GM19372 (cell line): ENCODE results near the gene GANC.

Experiments
- ATAC-seq: cut with Tn5 transposase; IDR thresholded peaks from one replicate; pipeline ENCODE4 v1.9.1; 2021; ENCODE audit warnings: mild to moderate bottlenecking, low read depth, moderate library complexity; ENCODE audit not compliant: unreplicated experiment

Gene GANC

GRCh38 chr15:42338500-42338899 lies 65.5 kb downstream of the GANC start:
- ATAC-seq: no peak

GRCh38 chr15:42343596-42344232 lies 70.7 kb downstream of the GANC start:
- ATAC-seq: no peak

- no peak for ATAC-seq
Measured at GRCh38 chr15:42344763-42345162, 71.8 kb downstream of the GANC start.

GRCh38 chr15:42345504-42345903 lies 72.5 kb downstream of the GANC start:
- no peak for ATAC-seq

GRCh38 chr15:42348083-42348482 lies 75.1 kb downstream of the GANC start:
- no peak for ATAC-seq

- no peak for ATAC-seq
Measured at GRCh38 chr15:42349186-42349585, 76.2 kb downstream of the GANC start.

- no peak for ATAC-seq
Measured at GRCh38 chr15:42352401-42352800, 79.4 kb downstream of the GANC start.

- no peak for ATAC-seq
Measured at GRCh38 chr15:42353061-42353460, 80.1 kb downstream of the GANC start.

- ATAC-seq: no peak
Measured at GRCh38 chr15:42354824-42355223, 81.8 kb downstream of the GANC start.

- no peak for ATAC-seq
Measured at GRCh38 chr15:42355291-42355690, 82.3 kb downstream of the GANC start.

GRCh38 chr15:42356851-42357250 lies 83.8 kb downstream of the GANC start:
- ATAC-seq: no peak

- no peak for ATAC-seq
Measured at GRCh38 chr15:42358141-42358540, 85.1 kb downstream of the GANC start.

GRCh38 chr15:42359249-42359648 lies 86.2 kb downstream of the GANC start, which contains the start of gene CAPN3:
TSS of gene CAPN3 (plus strand) at chr15:42359501. CDS start at chr15:42359806, 305 bp downstream.
- no peak for ATAC-seq

- no peak for ATAC-seq
Measured at GRCh38 chr15:42359985-42360384, 87.0 kb downstream of the GANC start.

- no peak for ATAC-seq
Measured at GRCh38 chr15:42360535-42361112, 87.6 kb downstream of the GANC start.

GRCh38 chr15:42363487-42363886 lies 90.5 kb downstream of the GANC start:
- no peak for ATAC-seq

- ATAC-seq: no peak
Measured at GRCh38 chr15:42363942-42364341, 90.9 kb downstream of the GANC start.

GRCh38 chr15:42364529-42364928 lies 91.5 kb downstream of the GANC start:
- ATAC-seq: no peak

GRCh38 chr15:42365921-42366550 lies 93.0 kb downstream of the GANC start:
- no peak for ATAC-seq

GRCh38 chr15:42367041-42367440 lies 94.0 kb downstream of the GANC start:
- no peak for ATAC-seq

- no peak for ATAC-seq
Measured at GRCh38 chr15:42368096-42368495, 95.1 kb downstream of the GANC start.

GRCh38 chr15:42371096-42371495 lies 98.1 kb downstream of the GANC start:
- no peak for ATAC-seq
